ENCODE data around the gene MLC1.

The MLC1 gene

GRCh38 chr22:50115693-50116092 lies 30.5 kb upstream of the MLC1 start:
- Histone ChIP-seq H3K4me3 (ENCODE audit: low read length) (no peak overlapping the region), H3K27me3 (ENCODE audit: control insufficient read depth, insufficient read depth, low read length) (peaks cover 2% of the 10 kb centered on the region), H3K27ac (ENCODE audit: low read depth, low read length) (no peak overlapping the region), H3K36me3 (ENCODE audit: control insufficient read depth, insufficient read depth, low read length) (no peaks in the 10 kb centered on the region), H3K9ac (ENCODE audit: low read length) (no peak overlapping the region), H3K4me1 (ENCODE audit: control insufficient read depth, insufficient read depth, low read length) (peaks cover 12% of the 10 kb centered on the region)

- no peaks in the 10 kb centered on the region for H3K36me3 ChIP-seq (ENCODE audit: control insufficient read depth, insufficient read depth, low read length)
- H3K27me3 ChIP-seq (ENCODE audit: control insufficient read depth, insufficient read depth, low read length): peaks cover 2% of the 10 kb centered on the region
- peak overlapping the region; percentile 36 for H3K4me3 ChIP-seq (ENCODE audit: low read length)
- H3K27ac ChIP-seq (ENCODE audit: low read depth, low read length): peak overlapping the region; percentile 77
- H3K4me1 ChIP-seq (ENCODE audit: control insufficient read depth, insufficient read depth, low read length): peaks cover 12% of the 10 kb centered on the region
- H3K9ac ChIP-seq (ENCODE audit: low read length): no peak overlapping the region
Observed at GRCh38 chr22:50114221-50115021, 29.2 kb upstream of the MLC1 start.

GRCh38 chr22:50112151-50113118 lies 27.2 kb upstream of the MLC1 start:
- Histone ChIP-seq H3K27ac (ENCODE audit: low read depth, low read length) (no peak overlapping the region), H3K36me3 (ENCODE audit: control insufficient read depth, insufficient read depth, low read length) (no peaks in the 10 kb centered on the region)

GRCh38 chr22:50111056-50111455 lies 25.8 kb upstream of the MLC1 start:
- H3K27ac ChIP-seq (ENCODE audit: low read depth, low read length): no peak overlapping the region
- H3K27me3 ChIP-seq (ENCODE audit: control insufficient read depth, insufficient read depth, low read length): no peaks in the 10 kb centered on the region
- H3K36me3 ChIP-seq (ENCODE audit: control insufficient read depth, insufficient read depth, low read length): no peaks in the 10 kb centered on the region
- peaks cover 9% of the 10 kb centered on the region for H3K4me1 ChIP-seq (ENCODE audit: control insufficient read depth, insufficient read depth, low read length)
- no peak overlapping the region for H3K9ac ChIP-seq (ENCODE audit: low read length)
- H3K4me3 ChIP-seq (ENCODE audit: low read length): no peak overlapping the region

More at GRCh38 chr22:50112151-50113118, 27.2 kb upstream of the MLC1 start:
- Histone ChIP-seq H3K27me3 (ENCODE audit: control insufficient read depth, insufficient read depth, low read length) (peaks cover 2% of the 10 kb centered on the region), H3K9ac (ENCODE audit: low read length) (no peak overlapping the region), H3K4me3 (ENCODE audit: low read length) (no peak overlapping the region), H3K4me1 (ENCODE audit: control insufficient read depth, insufficient read depth, low read length) (peaks cover 9% of the 10 kb centered on the region)

GRCh38 chr22:50107529-50107928 lies 22.3 kb upstream of the MLC1 start:
- Histone ChIP-seq H3K4me1 (ENCODE audit: control insufficient read depth, insufficient read depth, low read length) (no peaks in the 10 kb centered on the region), H3K27me3 (ENCODE audit: control insufficient read depth, insufficient read depth, low read length) (no peaks in the 10 kb centered on the region), H3K36me3 (ENCODE audit: control insufficient read depth, insufficient read depth, low read length) (no peaks in the 10 kb centered on the region), H3K4me3 (ENCODE audit: low read length) (no peak overlapping the region), H3K9ac (ENCODE audit: low read length) (no peak overlapping the region), H3K27ac (ENCODE audit: low read depth, low read length) (no peak overlapping the region)

- Histone ChIP-seq H3K27me3 (ENCODE audit: control insufficient read depth, insufficient read depth, low read length) (no peaks in the 10 kb centered on the region), H3K9ac (ENCODE audit: low read length) (no peak overlapping the region), H3K4me3 (ENCODE audit: low read length) (no peak overlapping the region)
Observed at GRCh38 chr22:50105208-50106100, 20.2 kb upstream of the MLC1 start.

GRCh38 chr22:50104141-50104544 lies 18.9 kb upstream of the MLC1 start:
- H3K27me3 ChIP-seq (ENCODE audit: control insufficient read depth, insufficient read depth, low read length): no peaks in the 10 kb centered on the region
- H3K4me1 ChIP-seq (ENCODE audit: control insufficient read depth, insufficient read depth, low read length): no peaks in the 10 kb centered on the region
- H3K4me3 ChIP-seq (ENCODE audit: low read length): no peak overlapping the region
- H3K27ac ChIP-seq (ENCODE audit: low read depth, low read length): no peak overlapping the region
- H3K9ac ChIP-seq (ENCODE audit: low read length): no peak overlapping the region
- no peaks in the 10 kb centered on the region for H3K36me3 ChIP-seq (ENCODE audit: control insufficient read depth, insufficient read depth, low read length)

More at GRCh38 chr22:50105208-50106100, 20.2 kb upstream of the MLC1 start:
- no peaks in the 10 kb centered on the region for H3K4me1 ChIP-seq (ENCODE audit: control insufficient read depth, insufficient read depth, low read length)
- no peak overlapping the region for H3K27ac ChIP-seq (ENCODE audit: low read depth, low read length)
- H3K36me3 ChIP-seq (ENCODE audit: control insufficient read depth, insufficient read depth, low read length): no peaks in the 10 kb centered on the region

GRCh38 chr22:50102946-50103345 lies 17.7 kb upstream of the MLC1 start:
- no peak overlapping the region for H3K4me3 ChIP-seq (ENCODE audit: low read length)
- H3K27me3 ChIP-seq (ENCODE audit: control insufficient read depth, insufficient read depth, low read length): no peaks in the 10 kb centered on the region
- H3K36me3 ChIP-seq (ENCODE audit: control insufficient read depth, insufficient read depth, low read length): no peaks in the 10 kb centered on the region
- H3K27ac ChIP-seq (ENCODE audit: low read depth, low read length): no peak overlapping the region
- no peak overlapping the region for H3K9ac ChIP-seq (ENCODE audit: low read length)
- H3K4me1 ChIP-seq (ENCODE audit: control insufficient read depth, insufficient read depth, low read length): no peaks in the 10 kb centered on the region

- H3K9ac ChIP-seq (ENCODE audit: low read length): no peak overlapping the region
- no peaks in the 10 kb centered on the region for H3K36me3 ChIP-seq (ENCODE audit: control insufficient read depth, insufficient read depth, low read length)
- H3K4me3 ChIP-seq (ENCODE audit: low read length): no peak overlapping the region
- H3K4me1 ChIP-seq (ENCODE audit: control insufficient read depth, insufficient read depth, low read length): no peaks in the 10 kb centered on the region
- H3K27me3 ChIP-seq (ENCODE audit: control insufficient read depth, insufficient read depth, low read length): no peaks in the 10 kb centered on the region
- no peak overlapping the region for H3K27ac ChIP-seq (ENCODE audit: low read depth, low read length)
Observed at GRCh38 chr22:50101870-50102565, 16.8 kb upstream of the MLC1 start.

GRCh38 chr22:50098052-50098451 lies 12.8 kb upstream of the MLC1 start:
- H3K9ac ChIP-seq (ENCODE audit: low read length): no peak overlapping the region
- no peaks in the 10 kb centered on the region for H3K36me3 ChIP-seq (ENCODE audit: control insufficient read depth, insufficient read depth, low read length)
- no peaks in the 10 kb centered on the region for H3K4me1 ChIP-seq (ENCODE audit: control insufficient read depth, insufficient read depth, low read length)
- H3K4me3 ChIP-seq (ENCODE audit: low read length): no peak overlapping the region
- no peak overlapping the region for H3K27ac ChIP-seq (ENCODE audit: low read depth, low read length)
- no peaks in the 10 kb centered on the region for H3K27me3 ChIP-seq (ENCODE audit: control insufficient read depth, insufficient read depth, low read length)

GRCh38 chr22:50092342-50092741 lies 7.1 kb upstream of the MLC1 start:
- Histone ChIP-seq H3K4me3 (ENCODE audit: low read length) (no peak overlapping the region), H3K36me3 (ENCODE audit: control insufficient read depth, insufficient read depth, low read length) (no peaks in the 10 kb centered on the region)

More at GRCh38 chr22:50092342-50092741, 7.1 kb upstream of the MLC1 start:
- no peak overlapping the region for H3K27ac ChIP-seq (ENCODE audit: low read depth, low read length)
- H3K9ac ChIP-seq (ENCODE audit: low read length): no peak overlapping the region
- no peaks in the 10 kb centered on the region for H3K4me1 ChIP-seq (ENCODE audit: control insufficient read depth, insufficient read depth, low read length)
- H3K27me3 ChIP-seq (ENCODE audit: control insufficient read depth, insufficient read depth, low read length): peaks cover 3% of the 10 kb centered on the region
